Gastroesophageal sphincter (tissue), 4 donors: ENCODE measurements around the gene TMEM82. TPM values are rescaled to one million over a fixed set of nuclear protein-coding genes. Genes with fewer than 3 reads are reported as not detected.

ENCODE experiments used
- ATAC-seq: fragments of 150-250 bp; one replicate; pipeline ENCODE4 v1.9.1; 2016; ENCODE audit warnings: mild to moderate bottlenecking, moderate library complexity
- H3K27ac ChIP-seq, 4 donors: fragments of 200-600 bp; sonication (generic) in 3 of 4; 1 replicate in 3 of 4; 2 replicates in 1 of 4; pipeline ENCODE4 v1.5.1; 2016 to 2019
- H3K27me3 ChIP-seq: fragments of 200-600 bp; sonication (generic); one replicate; pipeline ENCODE4 v1.5.1; 2019
- H3K36me3 ChIP-seq, 2 donors: fragments of 200-600 bp; sonication (generic); one replicate each; pipeline ENCODE4 v1.5.1; 2019; ENCODE audit warnings: control low read depth in 1 of 2
- H3K4me1 ChIP-seq, 3 donors: fragments of 200-600 bp; sonication (generic); 1 replicate in 2 of 3; 2 replicates in 1 of 3; pipeline ENCODE4 v1.5.1; 2016 to 2019; ENCODE audit warnings: control low read depth in 2 of 3
- H3K4me3 ChIP-seq, 2 donors: fragments of 200-600 bp; sonication (generic); one replicate each; pipeline ENCODE4 v1.5.1; 2019; ENCODE audit warnings: mild to moderate bottlenecking in 1 of 2, moderate library complexity in 1 of 2
- H3K9me3 ChIP-seq, 3 donors: fragments of 200-600 bp; sonication (generic); one replicate each; pipeline ENCODE4 v1.5.1; 2017 to 2019; ENCODE audit warnings: control low read depth in 2 of 3
- EP300 ChIP-seq: sonication (generic); formaldehyde crosslinking; IDR thresholded peaks from one replicate; pipeline ENCODE4 v1.6.1; 2017; ENCODE audit warnings: antibody characterized with exemption, mild to moderate bottlenecking
- POLR2A ChIP-seq, 2 donors: fragments of 450-650 bp; IDR thresholded peaks; one replicate each; pipeline ENCODE4 v1.6.1; 2017; ENCODE audit warnings: antibody characterized with exemption in 2 of 2, mild to moderate bottlenecking in 2 of 2, moderate library complexity in 1 of 2
- POLR2AphosphoS5 ChIP-seq: sonication (generic); formaldehyde crosslinking; IDR thresholded peaks from one replicate; pipeline ENCODE4 v1.6.1; 2017; ENCODE audit warnings: antibody characterized with exemption
- WGBS, 2 donors: methylation state at CpG; one replicate each; pipeline ENCODE4 v1.1.5; 2018; ENCODE audit warnings: low coverage in 1 of 2; 5-methylcytosine and 5-hydroxymethylcytosine counted together
- total RNA-seq, 4 donors: library from RNA; depleted of rRNA; stranded (reverse); fragments of >200 nt; gene quantifications; one replicate each; pipeline ENCODE4 v1.1.0, GENCODE V29; 2016
- TF ChIP-seq, protein P1 (sequence below), 4 experiments: fragments of 200-600 bp in 2 of 4; fragments of 450-650 bp in 2 of 4; sonication (generic) in 1 of 4; IDR thresholded peaks; one replicate each; pipeline ENCODE4 v1.5.1; 2017 to 2019; ENCODE audit warnings: antibody characterized with exemption in 4 of 4, mild to moderate bottlenecking in 2 of 4, moderate library complexity in 2 of 4

The TMEM82 gene
- total RNA-seq, 4 donors from 2014 or later, result not detected

DNA sequence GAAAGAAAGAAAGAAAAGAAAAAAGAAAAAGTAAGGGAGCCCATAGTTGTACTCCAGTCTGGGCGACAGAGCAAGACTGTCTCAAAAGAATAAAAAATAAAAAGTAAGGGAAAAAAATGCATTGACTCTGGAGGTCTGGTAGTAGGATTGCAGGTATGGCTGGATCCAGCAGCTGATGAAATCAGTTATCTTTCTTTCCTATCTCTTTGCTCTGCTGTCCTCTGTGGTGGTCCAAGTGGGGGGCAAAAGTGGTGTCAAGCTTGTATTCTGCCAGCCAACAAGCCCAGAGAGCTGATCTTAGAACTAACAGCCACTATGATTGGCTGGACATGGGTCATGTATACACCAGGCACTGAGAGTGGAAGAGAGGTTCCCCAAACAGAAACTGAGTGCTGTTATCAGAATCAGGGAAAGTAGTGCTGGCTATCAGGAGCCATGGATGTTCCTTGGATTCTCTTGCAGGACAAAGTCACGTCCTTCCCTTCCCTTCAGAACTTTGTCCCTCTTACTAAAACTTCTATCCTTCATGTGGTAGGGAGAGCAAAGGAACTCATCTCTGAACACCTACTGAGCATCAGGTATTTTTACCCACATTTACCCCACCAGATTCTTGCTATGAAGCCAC, 12.8 kb downstream of the TMEM82 start:
- Histone ChIP-seq H3K27me3 (peaks cover 16% of the 10 kb centered on the region), H3K9me3 (no peaks in the 10 kb centered on the region), H3K36me3 (no peaks in the 10 kb centered on the region), H3K4me1 (peaks cover 0 to 45% (median 20%) of the 10 kb centered on the region in 3 donors), H3K27ac (no peak overlapping the region), H3K4me3 (no peak overlapping the region)
- TF ChIP-seq POLR2A (IDR thresholded peaks at IDR 0.05) (no peak), POLR2AphosphoS5 (no peak), EP300 (no peak)
- TF ChIP-seq, protein P1, sequence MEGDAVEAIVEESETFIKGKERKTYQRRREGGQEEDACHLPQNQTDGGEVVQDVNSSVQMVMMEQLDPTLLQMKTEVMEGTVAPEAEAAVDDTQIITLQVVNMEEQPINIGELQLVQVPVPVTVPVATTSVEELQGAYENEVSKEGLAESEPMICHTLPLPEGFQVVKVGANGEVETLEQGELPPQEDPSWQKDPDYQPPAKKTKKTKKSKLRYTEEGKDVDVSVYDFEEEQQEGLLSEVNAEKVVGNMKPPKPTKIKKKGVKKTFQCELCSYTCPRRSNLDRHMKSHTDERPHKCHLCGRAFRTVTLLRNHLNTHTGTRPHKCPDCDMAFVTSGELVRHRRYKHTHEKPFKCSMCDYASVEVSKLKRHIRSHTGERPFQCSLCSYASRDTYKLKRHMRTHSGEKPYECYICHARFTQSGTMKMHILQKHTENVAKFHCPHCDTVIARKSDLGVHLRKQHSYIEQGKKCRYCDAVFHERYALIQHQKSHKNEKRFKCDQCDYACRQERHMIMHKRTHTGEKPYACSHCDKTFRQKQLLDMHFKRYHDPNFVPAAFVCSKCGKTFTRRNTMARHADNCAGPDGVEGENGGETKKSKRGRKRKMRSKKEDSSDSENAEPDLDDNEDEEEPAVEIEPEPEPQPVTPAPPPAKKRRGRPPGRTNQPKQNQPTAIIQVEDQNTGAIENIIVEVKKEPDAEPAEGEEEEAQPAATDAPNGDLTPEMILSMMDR (IDR thresholded peaks at IDR 0.05), result no peak
- no peak for ATAC-seq
- 89 to 100% methylated on average over 2 of the region's 2 CpGs for WGBS, 2 donors

DNA sequence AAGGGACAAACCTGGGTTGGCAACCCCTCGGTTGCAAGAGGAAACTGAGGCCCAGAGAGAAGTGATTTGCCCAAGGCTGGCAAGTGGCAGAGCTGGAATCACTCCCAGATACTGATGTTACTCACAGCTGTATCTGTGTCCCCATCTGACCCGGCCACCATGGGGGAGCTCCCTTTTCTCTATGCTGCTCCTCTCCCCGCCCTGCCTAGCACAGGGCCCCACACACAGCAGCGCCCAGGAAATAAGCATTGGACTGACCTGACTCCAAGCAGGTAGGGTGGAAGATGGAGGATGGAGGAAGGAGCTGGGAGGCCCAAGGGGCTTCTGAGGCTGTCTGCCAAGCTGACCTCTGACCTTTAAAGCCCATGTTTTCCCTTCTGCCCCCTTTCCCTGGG, 13.3 kb downstream of the TMEM82 start:
- no peak for ATAC-seq
- Histone ChIP-seq H3K36me3 (no peaks in the 10 kb centered on the region), H3K27ac (no peak overlapping the region), H3K27me3 (peaks cover 16% of the 10 kb centered on the region), H3K9me3 (no peaks in the 10 kb centered on the region), H3K4me1 (peaks cover 0 to 49% (median 25%) of the 10 kb centered on the region in 3 donors), H3K4me3 (no peak overlapping the region)
- TF ChIP-seq POLR2A (IDR thresholded peaks at IDR 0.05) (no peak), POLR2AphosphoS5 (no peak), EP300 (no peak)
- TF ChIP-seq, protein P1 (IDR thresholded peaks at IDR 0.05), result no peak
- WGBS, 2 donors, result 80 to 87% methylated on average over 1 to 3 of the region's 4 CpGs

DNA sequence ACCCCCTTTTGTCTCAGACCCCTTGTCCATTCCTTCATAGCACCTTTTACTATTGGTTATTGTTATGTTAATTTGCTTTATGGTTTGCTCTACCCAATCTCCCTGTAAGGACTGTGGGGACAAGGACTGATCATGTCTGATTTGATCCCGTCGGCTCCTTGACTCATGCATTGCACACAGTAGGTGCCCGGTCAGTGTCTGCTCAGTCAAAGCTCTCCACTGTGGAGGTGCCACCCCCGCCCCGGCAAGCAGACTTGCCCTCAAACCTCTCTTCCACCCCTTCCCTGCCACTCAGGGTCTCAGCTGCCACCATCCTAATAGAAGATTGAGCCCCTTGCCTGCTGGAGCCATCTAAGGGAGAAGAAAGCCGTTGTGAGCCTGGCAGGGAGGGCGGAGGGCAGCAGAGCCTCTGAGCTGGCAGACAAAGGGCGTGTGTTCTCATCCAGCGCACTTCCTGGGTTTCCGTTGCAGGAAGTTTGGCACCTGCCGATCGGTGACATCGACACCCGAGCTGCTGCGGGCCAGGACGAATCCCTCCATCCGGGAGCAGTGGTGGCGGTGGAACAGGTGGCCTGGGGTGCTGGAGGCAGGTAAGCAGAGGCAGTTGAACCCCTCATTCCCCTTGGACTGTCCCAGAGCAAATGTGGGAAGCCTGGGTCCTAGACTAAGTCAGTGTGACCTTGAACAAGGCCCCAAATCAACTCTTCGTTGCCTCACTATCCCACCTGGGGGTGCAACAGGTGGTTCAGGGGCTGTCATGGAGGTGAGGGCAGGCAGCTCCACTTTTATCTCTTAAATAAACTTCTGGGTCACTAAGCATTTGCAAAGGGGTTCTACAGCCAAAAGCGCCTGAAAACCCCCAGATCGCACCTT, 14.1 kb downstream of the TMEM82 start:
- H3K9me3 ChIP-seq, result no peaks in the 10 kb centered on the region
- ATAC-seq, result no peak
- WGBS, 2 donors, result 63 to 73% methylated on average over 2 to 3 of the region's 21 CpGs
- H3K27ac ChIP-seq, result no peak overlapping the region
- H3K36me3 ChIP-seq, result no peaks in the 10 kb centered on the region
- H3K4me1 ChIP-seq, result peaks cover 0 to 56% (median 28%) of the 10 kb centered on the region in 3 donors
- TF ChIP-seq, protein P1 (IDR thresholded peaks at IDR 0.05), result no peak
- no peak for TF ChIP-seq POLR2A (IDR thresholded peaks at IDR 0.05)
- TF ChIP-seq EP300, result no peak
- TF ChIP-seq POLR2AphosphoS5, result no peak
- H3K27me3 ChIP-seq, result peaks cover 16% of the 10 kb centered on the region
- no peak overlapping the region for H3K4me3 ChIP-seq

DNA sequence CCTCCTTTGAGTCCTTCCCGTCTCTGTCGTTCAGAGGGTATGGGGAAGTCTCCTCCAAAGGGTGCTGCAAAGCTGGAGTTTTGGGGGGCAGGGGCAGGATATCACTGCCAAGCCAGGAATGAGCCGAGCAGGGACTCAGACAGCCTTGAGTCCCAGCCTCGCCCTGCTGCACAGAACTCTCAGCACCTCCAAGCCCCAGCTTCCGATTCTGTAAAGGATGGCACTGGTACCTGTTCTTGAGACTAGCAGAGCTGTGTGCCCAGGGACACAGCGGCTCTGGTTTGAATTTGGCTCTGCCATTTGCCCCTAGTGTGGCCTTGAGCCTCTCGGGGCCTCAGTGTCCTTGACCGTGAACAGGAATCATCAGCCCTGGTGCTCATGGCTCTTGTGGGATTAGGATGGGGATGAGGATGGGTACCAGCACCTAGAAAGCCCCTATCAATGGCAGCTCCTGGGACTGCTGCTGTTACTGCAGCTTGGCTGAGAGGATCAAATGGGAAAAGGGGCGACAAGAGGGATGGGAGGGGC, 14.8 kb downstream of the TMEM82 start:
- no peak for TF ChIP-seq POLR2A (IDR thresholded peaks at IDR 0.05)
- TF ChIP-seq EP300, result no peak
- TF ChIP-seq POLR2AphosphoS5, result no peak
- TF ChIP-seq, protein P1 (IDR thresholded peaks at IDR 0.05), result no peak
- H3K4me3 ChIP-seq, result no peak overlapping the region
- H3K4me1 ChIP-seq, result peaks cover 0 to 63% (median 28%) of the 10 kb centered on the region in 3 donors
- no peak for ATAC-seq
- H3K36me3 ChIP-seq, result no peaks in the 10 kb centered on the region
- WGBS, 2 donors, result 100% methylated on average over 1 of the region's 9 CpGs; no CpG with 5 or more reads in 1 of the 2 donors
- H3K9me3 ChIP-seq, result no peaks in the 10 kb centered on the region
- peaks cover 16% of the 10 kb centered on the region for H3K27me3 ChIP-seq
- H3K27ac ChIP-seq, result peak overlapping the region in 3 of 4 donors; percentile 77 to 88 (median 81)
